ENCODE results near the gene INPP5A.
"Not testable (repeated sequence)": the region's sequence is repeated elsewhere in the genome, so short reads cannot be mapped to it uniquely, and the experiment has no call there.

INPP5A gene

GRCh38 chr10:132599023-132599618, 61.5 kb downstream of the INPP5A start:
- DNase-seq (ENCODE audit: low read depth): not testable (repeated sequence)

- DNase-seq (ENCODE audit: low read depth): no peak
Observed at GRCh38 chr10:132599732-132600131, 62.1 kb downstream of the INPP5A start.

GRCh38 chr10:132600416-132600815, 62.8 kb downstream of the INPP5A start:
- DNase-seq (ENCODE audit: low read depth): no peak

GRCh38 chr10:132601567-132601966, 64.0 kb downstream of the INPP5A start:
- DNase-seq (ENCODE audit: low read depth): no peak

GRCh38 chr10:132602614-132603013, 65.0 kb downstream of the INPP5A start:
- no peak for DNase-seq (ENCODE audit: low read depth)

GRCh38 chr10:132603851-132604533, 66.4 kb downstream of the INPP5A start:
- DNase-seq (ENCODE audit: low read depth): no peak

GRCh38 chr10:132604686-132605085, 67.1 kb downstream of the INPP5A start:
- DNase-seq (ENCODE audit: low read depth): no peak

- no peak for DNase-seq (ENCODE audit: low read depth)
Observed at GRCh38 chr10:132605390-132605789, 67.8 kb downstream of the INPP5A start.

GRCh38 chr10:132606031-132606491, 68.5 kb downstream of the INPP5A start:
- no peak for DNase-seq (ENCODE audit: low read depth)

- no peak for DNase-seq (ENCODE audit: low read depth)
Observed at GRCh38 chr10:132606536-132607316, 69.1 kb downstream of the INPP5A start.

GRCh38 chr10:132607491-132607890, 69.9 kb downstream of the INPP5A start:
- DNase-seq (ENCODE audit: low read depth): no peak

GRCh38 chr10:132607961-132608495, 70.4 kb downstream of the INPP5A start:
- no peak for DNase-seq (ENCODE audit: low read depth)

GRCh38 chr10:132608511-132609195, 71.1 kb downstream of the INPP5A start:
- no peak for DNase-seq (ENCODE audit: low read depth)

GRCh38 chr10:132609211-132609610, 71.6 kb downstream of the INPP5A start:
- no peak for DNase-seq (ENCODE audit: low read depth)

GRCh38 chr10:132610071-132610701, 72.6 kb downstream of the INPP5A start:
- DNase-seq (ENCODE audit: low read depth): no peak

- no peak for DNase-seq (ENCODE audit: low read depth)
Observed at GRCh38 chr10:132611026-132611910, 73.7 kb downstream of the INPP5A start.

GRCh38 chr10:132611986-132612385, 74.4 kb downstream of the INPP5A start:
- DNase-seq (ENCODE audit: low read depth): no peak

GRCh38 chr10:132612571-132613504, 75.3 kb downstream of the INPP5A start:
- DNase-seq (ENCODE audit: low read depth): no peak

GRCh38 chr10:132613566-132614348, 76.2 kb downstream of the INPP5A start:
- no peak for DNase-seq (ENCODE audit: low read depth)

Measured in stimulated activated CD8-positive, alpha-beta memory T cell treated with anti-CD3 and anti-CD28 coated beads, Interleukin-4, amount 100 ng/mL, for 24 hours (primary cell).